Measurements from ENCODE around the gene STXBP6.
"Not testable (repeated sequence)": the region's sequence is repeated elsewhere in the genome, so short reads cannot be mapped to it uniquely, and the experiment has no call there.

The STXBP6 gene

GRCh38 chr14:24803426-24803825 lies 246.5 kb downstream of the STXBP6 start:
- not testable (repeated sequence) for DNase-seq (ENCODE audit: low read depth in 2 of 2)

GRCh38 chr14:24802236-24802635 lies 247.7 kb downstream of the STXBP6 start:
- no peak for DNase-seq (ENCODE audit: low read depth in 2 of 2)

DNA sequence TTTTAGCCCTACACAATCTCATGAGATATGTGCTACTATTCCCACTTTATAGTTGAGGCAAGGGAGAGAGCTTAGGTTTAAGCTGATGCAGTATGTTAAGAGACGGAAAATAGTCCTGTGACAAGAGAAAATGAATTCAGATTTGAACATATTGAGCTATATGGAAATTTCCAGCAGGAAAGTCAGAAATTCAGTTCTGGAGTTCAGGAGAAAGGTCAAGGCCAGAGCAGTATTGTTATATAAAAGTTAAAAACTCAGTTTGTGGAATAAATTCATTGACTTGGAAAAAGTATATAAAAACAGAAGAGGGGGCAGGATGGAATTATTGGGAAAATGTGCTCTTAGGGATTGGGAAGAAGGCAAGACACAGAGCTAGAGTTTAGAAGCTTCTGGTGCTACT lies 248.9 kb downstream of the STXBP6 start:
- DNase-seq (ENCODE audit: low read depth in 2 of 2), result no peak

DNA sequence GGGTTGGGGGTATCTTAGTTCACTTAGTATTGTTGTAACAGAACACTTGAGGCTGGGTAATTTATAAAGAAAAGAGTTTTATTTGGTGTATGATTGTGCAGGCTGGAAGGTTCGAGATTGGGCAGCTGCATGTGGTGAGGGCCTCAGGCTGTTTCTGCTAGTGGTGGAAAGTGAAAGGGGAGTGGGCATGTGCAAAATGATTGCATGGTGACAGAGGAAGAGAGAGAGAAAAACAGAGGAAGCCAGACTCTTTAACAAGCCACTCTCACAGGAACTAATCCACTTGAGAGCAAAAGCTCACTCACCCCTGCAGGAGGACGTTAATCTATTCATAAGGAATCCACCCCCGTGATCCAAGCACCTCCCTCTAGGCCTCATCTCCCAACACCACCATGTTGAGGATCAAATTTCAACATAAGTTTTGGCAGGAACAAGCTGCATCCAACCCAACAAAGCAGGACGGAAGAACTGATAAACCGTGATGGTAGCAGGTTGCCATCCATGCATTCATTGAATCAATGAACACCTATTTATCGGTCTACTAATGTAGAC lies 251.0 kb downstream of the STXBP6 start:
- DNase-seq (ENCODE audit: low read depth in 2 of 2), result no peak

DNA sequence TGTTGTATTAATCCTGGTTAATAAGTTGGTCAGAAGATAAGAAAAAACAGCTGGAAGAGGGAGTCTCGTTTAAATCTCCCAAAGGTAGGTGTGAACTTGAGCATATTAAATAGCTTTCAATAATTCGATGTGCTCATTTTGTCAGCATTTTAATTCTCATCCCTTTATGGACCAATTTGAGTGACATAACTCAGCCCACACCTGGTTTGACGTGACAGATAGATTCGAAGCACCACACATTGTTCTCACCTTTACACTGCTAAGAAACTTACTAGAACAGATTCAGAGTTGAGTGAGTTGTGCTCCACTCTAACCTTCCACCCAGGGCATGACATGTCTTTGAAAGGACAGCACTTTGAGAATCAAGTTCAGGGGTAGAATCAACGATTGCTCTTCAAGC lies 254.5 kb downstream of the STXBP6 start:
- no peak for DNase-seq (ENCODE audit: low read depth in 2 of 2)

GRCh38 chr14:24794644-24795305 lies 255.2 kb downstream of the STXBP6 start:
- no peak for DNase-seq (ENCODE audit: low read depth in 2 of 2)

DNA sequence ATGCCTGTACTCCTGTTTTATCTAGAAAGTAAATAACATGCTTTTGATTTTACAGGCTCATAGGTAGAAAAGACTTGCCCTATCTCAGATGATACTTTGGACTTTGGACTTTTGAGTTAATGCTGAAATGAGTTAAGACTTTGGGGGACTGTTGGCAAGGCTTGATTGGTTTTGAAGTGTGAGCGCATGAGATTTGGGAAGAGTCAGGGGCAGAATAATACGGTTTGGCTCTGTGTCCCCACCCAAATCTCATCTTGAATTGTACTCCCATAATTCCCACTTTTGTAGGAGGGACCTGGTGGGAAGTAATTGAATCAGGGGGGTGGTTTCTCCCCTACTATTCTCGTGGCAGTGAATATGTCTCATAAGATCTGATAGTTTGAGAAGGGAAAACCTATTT lies 259.8 kb downstream of the STXBP6 start:
- DNase-seq (ENCODE audit: low read depth in 2 of 2), result no peak

GRCh38 chr14:24789378-24789884 lies 260.5 kb downstream of the STXBP6 start:
- no peak for DNase-seq (ENCODE audit: low read depth in 2 of 2)

- no peak for DNase-seq (ENCODE audit: low read depth in 2 of 2)
Measured at GRCh38 chr14:24785698-24786097, 264.2 kb downstream of the STXBP6 start.

- no peak for DNase-seq (ENCODE audit: low read depth in 2 of 2)
Measured at GRCh38 chr14:24784981-24785380, 265.0 kb downstream of the STXBP6 start.

- DNase-seq (ENCODE audit: low read depth in 2 of 2), result no peak
Measured at GRCh38 chr14:24783791-24784190, 266.2 kb downstream of the STXBP6 start.

DNA sequence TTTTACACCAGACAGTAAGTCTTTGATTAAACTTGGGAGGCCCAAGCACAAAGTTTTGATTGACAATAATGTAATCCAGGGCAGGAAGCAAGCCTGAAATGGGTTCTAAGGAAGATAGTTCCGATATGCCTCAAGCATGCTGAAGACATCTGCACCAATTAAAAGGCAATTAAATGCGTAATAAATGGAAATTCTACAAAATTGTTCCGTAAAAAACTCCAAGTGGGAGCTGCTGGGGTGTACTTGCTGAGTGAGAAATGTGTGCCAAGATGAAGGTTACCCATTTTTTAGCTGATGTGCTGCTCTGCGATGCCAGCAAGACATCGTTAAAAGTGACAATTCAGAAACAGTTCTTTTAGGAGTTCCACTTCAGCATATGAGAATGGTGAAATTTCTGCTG lies 269.7 kb downstream of the STXBP6 start:
- no peak for DNase-seq (ENCODE audit: low read depth in 2 of 2)

- no peak for DNase-seq (ENCODE audit: low read depth in 2 of 2)
Measured at GRCh38 chr14:24777678-24778077, 272.3 kb downstream of the STXBP6 start.

- no peak for DNase-seq (ENCODE audit: low read depth in 2 of 2)
Measured at GRCh38 chr14:24775950-24776349, 274.0 kb downstream of the STXBP6 start.

- DNase-seq (ENCODE audit: low read depth in 2 of 2), result no peak
Measured at GRCh38 chr14:24774187-24774915, 275.6 kb downstream of the STXBP6 start.

DNA sequence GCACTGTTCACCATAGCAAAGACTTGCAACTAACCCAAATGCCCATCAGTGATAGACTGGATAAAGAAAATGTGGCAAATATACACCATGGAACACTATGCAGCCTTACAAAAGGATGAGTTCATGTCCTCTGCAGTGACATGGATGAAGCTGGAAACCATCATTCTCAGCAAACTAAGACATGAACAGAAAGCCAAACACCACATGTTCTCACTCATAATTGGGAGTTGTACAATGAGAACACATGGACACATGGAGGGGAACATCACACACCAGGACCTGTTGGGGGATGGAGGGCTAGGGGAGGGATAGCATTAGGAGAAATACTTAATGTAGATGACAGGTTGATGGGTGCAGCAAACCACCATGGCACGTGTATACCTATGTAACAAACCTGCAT lies 276.4 kb downstream of the STXBP6 start:
- DNase-seq (ENCODE audit: low read depth in 2 of 2), result not testable (repeated sequence)

- DNase-seq (ENCODE audit: low read depth in 2 of 2), result no peak
Measured at GRCh38 chr14:24766434-24766833, 283.5 kb downstream of the STXBP6 start.

DNA sequence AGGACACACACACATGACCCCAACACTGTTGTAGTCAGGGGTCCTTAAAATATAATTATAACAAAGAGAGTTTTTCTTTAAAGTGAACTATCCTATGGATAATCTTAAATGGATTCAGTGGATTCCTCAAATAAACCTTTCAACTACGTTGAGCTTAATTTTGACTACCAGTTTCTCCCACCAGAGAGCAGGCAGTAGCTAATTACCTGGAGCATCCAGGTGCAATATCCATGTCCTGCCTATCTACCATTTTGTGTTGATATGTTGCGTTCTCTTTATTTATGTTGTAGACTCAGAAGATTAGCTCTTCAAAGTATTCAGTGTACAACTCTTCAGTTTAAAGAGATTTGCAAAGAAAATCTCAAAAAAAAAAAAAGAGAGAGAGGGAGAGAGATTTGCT lies 288.8 kb downstream of the STXBP6 start:
- no peak for DNase-seq (ENCODE audit: low read depth in 2 of 2)
